ENCODE measurements around the gene ARID5B.

Gene ARID5B

GRCh38 chr10:62052276-62052675 lies 150.8 kb downstream of the ARID5B start:
- Histone ChIP-seq H3K4me1 (ENCODE audit: control insufficient read depth, insufficient read depth, low read length) (peaks cover 77% of the 10 kb centered on the region), H3K4me3 (ENCODE audit: low read length) (peak overlapping the region; percentile 99)

GRCh38 chr10:62053860-62054259 lies 152.4 kb downstream of the ARID5B start:
- Histone ChIP-seq H3K9ac (ENCODE audit: low read length) (peak overlapping the region; percentile 86), H3K36me3 (ENCODE audit: control insufficient read depth, insufficient read depth, low read length, severe bottlenecking) (peaks cover 72% of the 10 kb centered on the region), H3K27me3 (replicated peaks; ENCODE audit: control insufficient read depth, insufficient read depth, low read length) (no peaks in the 10 kb centered on the region), H3K4me3 (ENCODE audit: low read length) (peak overlapping the region; percentile 99), H3K4me1 (ENCODE audit: control insufficient read depth, insufficient read depth, low read length) (peaks cover 76% of the 10 kb centered on the region), H3K9me3 (ENCODE audit: control insufficient read depth, low read length) (no peaks in the 10 kb centered on the region)
- no peak for DNase-seq (ENCODE audit: low read depth)

More at GRCh38 chr10:62052276-62052675, 150.8 kb downstream of the ARID5B start:
- Histone ChIP-seq H3K36me3 (ENCODE audit: control insufficient read depth, insufficient read depth, low read length, severe bottlenecking) (peaks cover 60% of the 10 kb centered on the region), H3K9ac (ENCODE audit: low read length) (peak overlapping the region; percentile 100), H3K9me3 (ENCODE audit: control insufficient read depth, low read length) (no peaks in the 10 kb centered on the region), H3K27me3 (replicated peaks; ENCODE audit: control insufficient read depth, insufficient read depth, low read length) (no peaks in the 10 kb centered on the region)
- no peak for DNase-seq (ENCODE audit: low read depth)

- Histone ChIP-seq H3K9ac (ENCODE audit: low read length) (peak overlapping the region; percentile 86), H3K4me3 (ENCODE audit: low read length) (peak overlapping the region; percentile 99), H3K27me3 (replicated peaks; ENCODE audit: control insufficient read depth, insufficient read depth, low read length) (no peaks in the 10 kb centered on the region), H3K9me3 (ENCODE audit: control insufficient read depth, low read length) (no peaks in the 10 kb centered on the region), H3K4me1 (ENCODE audit: control insufficient read depth, insufficient read depth, low read length) (peaks cover 81% of the 10 kb centered on the region), H3K36me3 (ENCODE audit: control insufficient read depth, insufficient read depth, low read length, severe bottlenecking) (peaks cover 77% of the 10 kb centered on the region)
- DNase-seq (ENCODE audit: low read depth) = no peak
These were observed 152.9 kb downstream of the ARID5B start for GRCh38 chr10:62054408-62054807.

- H3K4me3 ChIP-seq (ENCODE audit: low read length) = peak overlapping the region; percentile 99
- H3K9me3 ChIP-seq (ENCODE audit: control insufficient read depth, low read length) = no peaks in the 10 kb centered on the region
- DNase-seq (ENCODE audit: low read depth) = no peak
- H3K27me3 ChIP-seq (replicated peaks; ENCODE audit: control insufficient read depth, insufficient read depth, low read length) = no peaks in the 10 kb centered on the region
- peaks cover 81% of the 10 kb centered on the region for H3K36me3 ChIP-seq (ENCODE audit: control insufficient read depth, insufficient read depth, low read length, severe bottlenecking)
- peaks cover 85% of the 10 kb centered on the region for H3K4me1 ChIP-seq (ENCODE audit: control insufficient read depth, insufficient read depth, low read length)
- H3K9ac ChIP-seq (ENCODE audit: low read length) = peak overlapping the region; percentile 86
These were observed 153.3 kb downstream of the ARID5B start for GRCh38 chr10:62054830-62055229.

- H3K9ac ChIP-seq (ENCODE audit: low read length) = peak overlapping the region; percentile 86
- no peaks in the 10 kb centered on the region for H3K9me3 ChIP-seq (ENCODE audit: control insufficient read depth, low read length)
- H3K36me3 ChIP-seq (ENCODE audit: control insufficient read depth, insufficient read depth, low read length, severe bottlenecking) = peaks cover 88% of the 10 kb centered on the region
- peaks cover 99% of the 10 kb centered on the region for H3K4me1 ChIP-seq (ENCODE audit: control insufficient read depth, insufficient read depth, low read length)
- H3K4me3 ChIP-seq (ENCODE audit: low read length) = peak overlapping the region; percentile 99
- H3K27me3 ChIP-seq (replicated peaks; ENCODE audit: control insufficient read depth, insufficient read depth, low read length) = no peaks in the 10 kb centered on the region
- no peak for DNase-seq (ENCODE audit: low read depth)
These were observed 154.7 kb downstream of the ARID5B start for GRCh38 chr10:62056219-62056618.

- peak overlapping the region; percentile 86 for H3K9ac ChIP-seq (ENCODE audit: low read length)
- H3K36me3 ChIP-seq (ENCODE audit: control insufficient read depth, insufficient read depth, low read length, severe bottlenecking) = peaks cover 88% of the 10 kb centered on the region
- peak overlapping the region; percentile 99 for H3K4me3 ChIP-seq (ENCODE audit: low read length)
- DNase-seq (ENCODE audit: low read depth) = no peak
- H3K4me1 ChIP-seq (ENCODE audit: control insufficient read depth, insufficient read depth, low read length) = peaks cover 100% of the 10 kb centered on the region
- no peaks in the 10 kb centered on the region for H3K27me3 ChIP-seq (replicated peaks; ENCODE audit: control insufficient read depth, insufficient read depth, low read length)
- H3K9me3 ChIP-seq (ENCODE audit: control insufficient read depth, low read length) = no peaks in the 10 kb centered on the region
These were observed 155.2 kb downstream of the ARID5B start for GRCh38 chr10:62056698-62057097.

GRCh38 chr10:62057359-62057758 lies 155.9 kb downstream of the ARID5B start:
- Histone ChIP-seq H3K9me3 (ENCODE audit: control insufficient read depth, low read length) (no peaks in the 10 kb centered on the region), H3K4me1 (ENCODE audit: control insufficient read depth, insufficient read depth, low read length) (peaks cover 100% of the 10 kb centered on the region), H3K36me3 (ENCODE audit: control insufficient read depth, insufficient read depth, low read length, severe bottlenecking) (peaks cover 88% of the 10 kb centered on the region), H3K4me3 (ENCODE audit: low read length) (peak overlapping the region; percentile 99), H3K9ac (ENCODE audit: low read length) (peak overlapping the region; percentile 86), H3K27me3 (replicated peaks; ENCODE audit: control insufficient read depth, insufficient read depth, low read length) (no peaks in the 10 kb centered on the region)
- DNase-seq (ENCODE audit: low read depth) = no peak

GRCh38 chr10:62057850-62058249 lies 156.4 kb downstream of the ARID5B start:
- DNase-seq (ENCODE audit: low read depth) = peak; percentile 40
- Histone ChIP-seq H3K9me3 (ENCODE audit: control insufficient read depth, low read length) (no peaks in the 10 kb centered on the region), H3K9ac (ENCODE audit: low read length) (peak overlapping the region; percentile 86), H3K4me1 (ENCODE audit: control insufficient read depth, insufficient read depth, low read length) (peaks cover 100% of the 10 kb centered on the region), H3K36me3 (ENCODE audit: control insufficient read depth, insufficient read depth, low read length, severe bottlenecking) (peaks cover 88% of the 10 kb centered on the region), H3K27me3 (replicated peaks; ENCODE audit: control insufficient read depth, insufficient read depth, low read length) (no peaks in the 10 kb centered on the region), H3K4me3 (ENCODE audit: low read length) (peak overlapping the region; percentile 99)

- Histone ChIP-seq H3K36me3 (ENCODE audit: control insufficient read depth, insufficient read depth, low read length, severe bottlenecking) (peaks cover 88% of the 10 kb centered on the region), H3K4me3 (ENCODE audit: low read length) (peak overlapping the region; percentile 99), H3K4me1 (ENCODE audit: control insufficient read depth, insufficient read depth, low read length) (peaks cover 100% of the 10 kb centered on the region), H3K9me3 (ENCODE audit: control insufficient read depth, low read length) (no peaks in the 10 kb centered on the region), H3K27me3 (replicated peaks; ENCODE audit: control insufficient read depth, insufficient read depth, low read length) (no peaks in the 10 kb centered on the region), H3K9ac (ENCODE audit: low read length) (peak overlapping the region; percentile 86)
- peak; percentile 36 for DNase-seq (ENCODE audit: low read depth)
These were observed 157.0 kb downstream of the ARID5B start for GRCh38 chr10:62058476-62058875.

- Histone ChIP-seq H3K9ac (ENCODE audit: low read length) (peak overlapping the region; percentile 86), H3K4me3 (ENCODE audit: low read length) (peak overlapping the region; percentile 99), H3K9me3 (ENCODE audit: control insufficient read depth, low read length) (no peaks in the 10 kb centered on the region), H3K4me1 (ENCODE audit: control insufficient read depth, insufficient read depth, low read length) (peaks cover 100% of the 10 kb centered on the region), H3K36me3 (ENCODE audit: control insufficient read depth, insufficient read depth, low read length, severe bottlenecking) (peaks cover 87% of the 10 kb centered on the region), H3K27me3 (replicated peaks; ENCODE audit: control insufficient read depth, insufficient read depth, low read length) (no peaks in the 10 kb centered on the region)
- DNase-seq (ENCODE audit: low read depth) = peak; percentile 72
These were observed 157.4 kb downstream of the ARID5B start for GRCh38 chr10:62058896-62059216.

- no peaks in the 10 kb centered on the region for H3K27me3 ChIP-seq (replicated peaks; ENCODE audit: control insufficient read depth, insufficient read depth, low read length)
- DNase-seq (ENCODE audit: low read depth) = peak; percentile 77
- peak overlapping the region; percentile 99 for H3K4me3 ChIP-seq (ENCODE audit: low read length)
- peaks cover 100% of the 10 kb centered on the region for H3K4me1 ChIP-seq (ENCODE audit: control insufficient read depth, insufficient read depth, low read length)
- peak overlapping the region; percentile 86 for H3K9ac ChIP-seq (ENCODE audit: low read length)
- H3K9me3 ChIP-seq (ENCODE audit: control insufficient read depth, low read length) = no peaks in the 10 kb centered on the region
- peaks cover 83% of the 10 kb centered on the region for H3K36me3 ChIP-seq (ENCODE audit: control insufficient read depth, insufficient read depth, low read length, severe bottlenecking)
These were observed 157.9 kb downstream of the ARID5B start for GRCh38 chr10:62059217-62059920.

GRCh38 chr10:62062028-62062427 lies 160.5 kb downstream of the ARID5B start:
- DNase-seq (ENCODE audit: low read depth) = no peak
- H3K4me3 ChIP-seq (ENCODE audit: low read length) = peak overlapping the region; percentile 24
- no peaks in the 10 kb centered on the region for H3K9me3 ChIP-seq (ENCODE audit: control insufficient read depth, low read length)
- peak overlapping the region; percentile 71 for H3K9ac ChIP-seq (ENCODE audit: low read length)
- no peaks in the 10 kb centered on the region for H3K27me3 ChIP-seq (replicated peaks; ENCODE audit: control insufficient read depth, insufficient read depth, low read length)
- peaks cover 88% of the 10 kb centered on the region for H3K36me3 ChIP-seq (ENCODE audit: control insufficient read depth, insufficient read depth, low read length, severe bottlenecking)
- peaks cover 83% of the 10 kb centered on the region for H3K4me1 ChIP-seq (ENCODE audit: control insufficient read depth, insufficient read depth, low read length)

Measured in adipocyte (in vitro differentiated cells).